Endothelial cell of umbilical vein (primary cell): Measurements from ENCODE around the gene ZC3H18.

Experiments
- CTCF ChIP-seq, 2 donors: IDR thresholded peaks; 1 replicate in 1 of 2; 2 replicates in 1 of 2; pipeline ENCODE4 v1.5.1; 2011; ENCODE audit warnings: low read length in 2 of 2, mild to moderate bottlenecking in 2 of 2, moderate library complexity in 2 of 2, control low read depth in 1 of 2, inconsistent platforms in 1 of 2, low read depth in 1 of 2; ENCODE audit not compliant: insufficient read depth in 1 of 2; ENCODE audit errors: extremely low read depth in 1 of 2
- EZH2 ChIP-seq: IDR thresholded peaks from 2 replicates; pipeline ENCODE4 v1.6.1; 2012; ENCODE audit warnings: borderline replicate concordance, low read depth, mild to moderate bottlenecking, moderate library complexity, low read length, inconsistent platforms; ENCODE audit not compliant: severe bottlenecking
- POLR2A ChIP-seq: IDR thresholded peaks from 2 replicates; pipeline ENCODE4 v1.6.1; 2012; ENCODE audit warnings: low read depth, mild to moderate bottlenecking, control low read depth, low read length
- POLR2AphosphoS5 ChIP-seq: IDR thresholded peaks from 2 replicates; pipeline ENCODE4 v1.6.1; 2012; ENCODE audit warnings: low read depth, mild to moderate bottlenecking, control low read depth, low read length, moderate library complexity; ENCODE audit not compliant: insufficient read depth
- TF ChIP-seq, protein P1 (sequence below): IDR thresholded peaks from 2 replicates; pipeline ENCODE4 v1.6.1; 2011; ENCODE audit not compliant: insufficient read depth, insufficient read length

- no peak for TF ChIP-seq EZH2
- TF ChIP-seq, protein P1, sequence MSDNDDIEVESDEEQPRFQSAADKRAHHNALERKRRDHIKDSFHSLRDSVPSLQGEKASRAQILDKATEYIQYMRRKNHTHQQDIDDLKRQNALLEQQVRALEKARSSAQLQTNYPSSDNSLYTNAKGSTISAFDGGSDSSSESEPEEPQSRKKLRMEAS, result peak; percentile 69
- TF ChIP-seq POLR2AphosphoS5, result peak; percentile 85
- no peak for TF ChIP-seq CTCF (IDR thresholded peaks at IDR 0.05; ENCODE audit: extremely low read depth in 1 of 2, insufficient read depth in 1 of 2, low read depth in 1 of 2, low read length in 2 of 2)
- peak; percentile 86 for TF ChIP-seq POLR2A
Observed at GRCh38 chr16:88569985-88570690, at the start of gene ZC3H18.
